Thymus (tissue), 11 donors: ENCODE measurements around the gene SLC25A6. TPM values are rescaled to one million over a fixed set of nuclear protein-coding genes. Genes with fewer than 3 reads are reported as not detected.
"Not testable (repeated sequence)": the region's sequence is repeated elsewhere in the genome, so short reads cannot be mapped to it uniquely, and the experiment has no call there.

Experiments
- DNase-seq, 9 donors: peaks; one replicate each; pipeline ENCODE4 v3.0.0-alpha.2; 2013; ENCODE audit warnings: low spot score in 9 of 9, low read depth in 6 of 9, missing footprints in 1 of 9
- H3K27ac ChIP-seq, 2 donors: one replicate each; pipeline ENCODE4 v1.5.1; 2013; ENCODE audit warnings: control low read depth in 1 of 2, low read depth in 1 of 2, low read length in 1 of 2, mild to moderate bottlenecking in 1 of 2, moderate library complexity in 1 of 2
- H3K27me3 ChIP-seq, 2 donors: one replicate each; pipeline ENCODE4 v1.5.1; 2013; ENCODE audit warnings: low read length in 1 of 2; ENCODE audit not compliant: control insufficient read depth in 2 of 2, insufficient read depth in 1 of 2
- H3K36me3 ChIP-seq, 2 donors: one replicate each; pipeline ENCODE4 v1.5.1; 2013; ENCODE audit warnings: low read length in 1 of 2, mild to moderate bottlenecking in 1 of 2, moderate library complexity in 1 of 2; ENCODE audit not compliant: control insufficient read depth in 2 of 2, insufficient read depth in 2 of 2
- H3K4me1 ChIP-seq, 2 donors: one replicate each; pipeline ENCODE4 v1.5.1; 2013; ENCODE audit warnings: low read length in 2 of 2; ENCODE audit not compliant: control insufficient read depth in 2 of 2, insufficient read depth in 2 of 2
- H3K4me3 ChIP-seq, 2 donors: one replicate each; pipeline ENCODE4 v1.5.1; 2013; ENCODE audit warnings: low read length in 2 of 2, control low read depth in 1 of 2, mild to moderate bottlenecking in 1 of 2
- H3K9me3 ChIP-seq, 2 donors: one replicate each; pipeline ENCODE4 v1.5.1; 2013; ENCODE audit warnings: low read length in 1 of 2, mild to moderate bottlenecking in 1 of 2; ENCODE audit not compliant: control insufficient read depth in 2 of 2, insufficient read depth in 1 of 2
- WGBS: extraction: QIAGEN DNeasy Blood & Tissue Kit; methylation state at CpG from one replicate; pipeline ENCODE4 v1.1.7; 2013; 5-methylcytosine and 5-hydroxymethylcytosine counted together
- polyA plus RNA-seq: library from polyadenylated mRNA; stranded (reverse); fragments of 200-250 nt; gene quantifications from one replicate; pipeline ENCODE4 v1.2.3, GENCODE V29; 2013
- total RNA-seq: library from RNA; stranded (reverse); fragments of 120-200 nt; gene quantifications from one replicate; pipeline ENCODE4 v1.2.4, GENCODE V29; 2013
- donor health status: healthy.

The SLC25A6 gene
- total and polyA plus RNA-seq, 2 donors: 139 to 230 TPM

DNA sequence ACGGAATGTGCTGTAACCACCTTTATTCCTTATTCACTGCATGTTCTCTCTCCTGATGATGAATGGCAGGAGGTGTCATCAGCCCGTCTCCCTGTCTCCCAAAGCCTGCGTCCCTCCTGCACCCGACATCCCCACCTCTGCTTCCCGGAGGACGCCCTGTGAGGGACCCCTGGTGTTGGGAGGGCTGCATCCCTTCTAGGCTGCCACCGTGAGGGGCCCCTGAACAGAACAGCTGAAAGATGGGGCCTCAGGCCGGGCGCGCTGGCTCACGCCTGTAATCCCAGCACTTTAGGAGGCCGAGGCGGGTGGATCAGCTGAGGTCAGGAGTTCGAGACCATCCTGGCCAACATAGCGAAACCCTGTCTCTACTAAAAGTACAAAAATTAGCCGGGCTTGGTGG is 34.4 kb upstream of the SLC25A6 start:
- 89% methylated on average over 16 of the region's 16 CpGs for WGBS
- peaks cover 21 to 24% of the 10 kb centered on the region in 2 donors for H3K9me3 ChIP-seq
- not testable (repeated sequence) for H3K4me1 ChIP-seq, H3K27ac ChIP-seq, H3K27me3 ChIP-seq, DNase-seq, H3K4me3 ChIP-seq
- peaks cover 34 to 52% of the 10 kb centered on the region in 2 donors for H3K36me3 ChIP-seq

DNA sequence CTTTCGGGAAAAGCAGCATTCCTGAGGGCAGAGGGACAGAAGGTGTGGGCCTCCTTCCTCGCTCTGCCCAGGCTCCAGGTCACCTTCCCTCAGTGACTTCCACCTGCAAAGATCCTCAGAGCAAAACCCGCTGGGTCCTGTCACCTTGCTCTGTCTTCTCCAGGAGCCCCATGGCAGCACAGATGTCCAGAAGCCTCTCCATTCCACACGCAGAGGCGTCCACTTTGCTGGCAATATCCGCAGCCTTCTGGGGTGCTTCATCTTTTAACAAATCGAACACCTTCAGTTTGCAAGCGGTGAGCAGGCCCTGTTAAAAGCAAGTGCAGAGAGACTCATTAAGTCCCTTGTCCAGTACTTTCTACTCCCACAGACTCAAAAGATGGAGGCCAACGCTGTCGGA is 33.5 kb upstream of the SLC25A6 start:
- Histone ChIP-seq H3K9me3 (peaks cover 22 to 25% of the 10 kb centered on the region in 2 donors), H3K27ac (no peak overlapping the region), H3K36me3 (peaks cover 35 to 57% of the 10 kb centered on the region in 2 donors), H3K27me3 (no peaks in the 10 kb centered on the region), H3K4me1 (no peaks in the 10 kb centered on the region), H3K4me3 (no peak overlapping the region)
- DNase-seq: no peak
- 89% methylated on average over 10 of the region's 10 CpGs for WGBS

DNA sequence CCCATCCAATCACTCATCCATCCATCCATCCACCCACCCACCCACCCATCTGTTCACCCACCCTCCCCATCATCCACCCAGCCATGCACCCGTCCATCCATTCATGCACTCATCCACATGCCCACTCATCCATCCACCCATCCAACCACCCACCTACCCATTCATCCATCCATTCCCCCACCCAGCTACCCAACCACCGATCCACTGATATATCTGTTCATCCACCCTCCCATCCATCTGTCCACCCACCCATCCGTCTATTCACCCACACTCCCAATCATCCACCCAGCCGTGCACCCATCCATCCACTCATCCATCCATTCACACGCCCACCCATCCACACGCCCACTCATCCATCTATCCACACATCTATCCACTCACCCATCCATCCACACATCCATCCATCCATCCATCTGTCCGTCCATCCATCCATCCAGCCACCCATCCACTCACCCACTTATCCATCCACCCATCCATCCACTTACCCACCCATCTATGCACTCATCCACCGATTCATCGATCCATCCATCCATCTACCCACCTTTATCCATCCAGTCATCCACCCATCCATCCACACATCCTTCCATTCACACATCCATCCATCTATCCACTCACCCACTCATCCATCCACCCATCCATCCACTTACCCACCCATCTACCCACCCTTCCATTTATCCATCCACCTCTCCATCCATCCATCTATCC is 32.4 kb upstream of the SLC25A6 start:
- Histone ChIP-seq H3K4me1 (no peaks in the 10 kb centered on the region), H3K27me3 (no peaks in the 10 kb centered on the region), H3K9me3 (peaks cover 22 to 25% of the 10 kb centered on the region in 2 donors), H3K27ac (no peak overlapping the region), H3K36me3 (peaks cover 35 to 58% of the 10 kb centered on the region in 2 donors), H3K4me3 (no peak overlapping the region)
- DNase-seq: no peak
- WGBS: 90% methylated on average over 9 of the region's 9 CpGs

DNA sequence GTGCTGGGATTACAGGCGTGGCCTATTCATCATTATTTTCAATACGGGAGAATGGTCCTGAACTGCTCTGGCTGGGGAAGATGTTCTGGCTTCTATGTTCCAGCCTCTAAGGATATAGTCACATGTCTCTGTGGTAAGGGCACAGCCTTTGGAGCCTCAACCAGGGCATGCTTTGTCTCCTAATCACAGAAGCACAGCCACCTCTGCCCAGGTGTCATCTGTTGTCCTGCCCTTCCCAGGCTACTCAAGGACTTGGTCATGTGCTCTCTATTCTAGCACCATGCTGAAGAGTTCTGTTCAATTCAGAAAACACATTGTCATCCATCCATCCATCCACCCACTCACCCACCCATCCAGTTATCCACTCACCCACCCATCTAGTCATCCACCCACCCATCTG is 31.3 kb upstream of the SLC25A6 start:
- H3K9me3 ChIP-seq: peaks cover 28 to 34% of the 10 kb centered on the region in 2 donors
- peaks cover 42 to 68% of the 10 kb centered on the region in 2 donors for H3K36me3 ChIP-seq
- 69% methylated on average over 2 of the region's 2 CpGs for WGBS
- no peak overlapping the region for H3K27ac ChIP-seq
- no peaks in the 10 kb centered on the region for H3K4me1 ChIP-seq
- H3K4me3 ChIP-seq: no peak overlapping the region
- no peak for DNase-seq
- no peaks in the 10 kb centered on the region for H3K27me3 ChIP-seq

DNA sequence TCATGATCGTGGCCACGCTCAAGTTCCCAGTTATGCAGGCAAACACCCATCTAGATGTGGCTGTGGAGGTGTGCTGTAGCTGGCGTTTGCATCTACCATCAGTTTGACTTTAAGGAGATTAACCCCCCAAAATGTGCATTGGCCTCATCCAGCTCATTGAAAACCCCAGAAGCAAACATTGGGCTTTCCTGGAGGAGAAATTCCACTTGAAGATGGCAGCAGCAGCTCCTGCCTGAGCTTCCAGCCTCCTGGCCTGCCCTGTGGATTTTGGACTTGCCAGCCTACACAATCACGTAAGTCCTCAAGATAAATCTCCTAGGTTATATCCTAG is 30.2 kb upstream of the SLC25A6 start:
- no peaks in the 10 kb centered on the region for H3K4me1 ChIP-seq
- H3K4me3 ChIP-seq: no peak overlapping the region
- peaks cover 29 to 35% of the 10 kb centered on the region in 2 donors for H3K9me3 ChIP-seq
- peaks cover 41 to 70% of the 10 kb centered on the region in 2 donors for H3K36me3 ChIP-seq
- 98% methylated on average over 4 of the region's 4 CpGs for WGBS
- DNase-seq: no peak
- no peaks in the 10 kb centered on the region for H3K27me3 ChIP-seq
- no peak overlapping the region for H3K27ac ChIP-seq

DNA sequence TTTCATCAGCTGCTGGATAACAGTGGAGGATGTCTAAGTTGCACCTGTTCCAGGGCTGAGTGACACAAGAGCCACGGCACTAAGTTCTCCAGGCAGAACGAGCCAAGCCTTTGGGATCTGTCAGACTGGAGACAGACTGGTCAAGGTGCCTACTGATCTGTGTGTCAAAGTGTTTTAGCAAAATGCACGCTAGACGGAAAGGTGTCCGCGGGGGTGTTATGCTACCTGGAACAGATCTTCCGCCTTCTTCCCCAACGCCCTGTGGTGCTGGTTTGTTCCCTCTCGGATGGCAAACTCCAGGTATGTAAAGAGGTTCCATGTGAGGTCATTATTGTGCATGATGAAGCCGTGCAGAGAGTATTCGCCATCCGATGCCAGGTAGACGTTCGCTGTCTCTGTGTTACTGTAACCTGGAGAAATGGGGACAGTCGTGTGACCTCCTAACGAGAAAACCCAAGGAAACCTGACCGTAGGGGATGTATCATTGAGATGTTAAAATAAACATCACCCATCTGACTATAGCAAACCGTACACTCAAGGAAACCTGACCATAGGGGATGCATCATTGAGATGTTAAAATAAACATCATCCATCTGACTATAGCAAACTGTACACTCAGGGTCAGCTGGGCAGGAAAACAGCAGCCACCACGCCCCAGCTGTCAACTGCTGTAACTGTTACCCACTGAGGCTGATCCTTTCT is 29.7 kb upstream of the SLC25A6 start:
- Histone ChIP-seq H3K27me3 (no peaks in the 10 kb centered on the region), H3K36me3 (peaks cover 41 to 73% of the 10 kb centered on the region in 2 donors), H3K4me3 (no peak overlapping the region), H3K9me3 (peaks cover 29 to 35% of the 10 kb centered on the region in 2 donors), H3K4me1 (no peaks in the 10 kb centered on the region), H3K27ac (no peak overlapping the region)
- 98% methylated on average over 19 of the region's 19 CpGs for WGBS
- no peak for DNase-seq

DNA sequence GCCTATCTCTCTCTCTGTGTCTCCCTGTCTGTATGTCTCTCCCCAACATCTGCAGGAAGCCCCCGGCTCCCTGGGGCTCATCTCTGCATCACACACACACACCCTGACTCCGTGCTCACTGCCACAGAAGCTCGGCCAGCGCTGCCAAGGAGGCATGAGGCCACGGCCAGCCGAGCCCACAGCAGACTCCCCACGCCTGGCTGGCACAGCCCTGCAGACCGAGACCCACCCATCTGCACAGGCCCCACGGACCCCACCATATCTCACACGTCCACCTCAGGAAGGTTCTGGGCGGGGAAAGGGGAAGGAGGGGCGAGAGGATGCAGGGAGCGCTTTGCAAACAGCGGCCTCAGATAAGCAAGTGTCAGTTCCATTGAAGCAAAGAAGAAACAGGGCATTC is 28.5 kb upstream of the SLC25A6 start:
- peaks cover 41 to 69% of the 10 kb centered on the region in 2 donors for H3K36me3 ChIP-seq
- H3K4me3 ChIP-seq: no peak overlapping the region
- no peak overlapping the region for H3K27ac ChIP-seq
- no peaks in the 10 kb centered on the region for H3K4me1 ChIP-seq
- 92% methylated on average over 14 of the region's 14 CpGs for WGBS
- H3K27me3 ChIP-seq: no peaks in the 10 kb centered on the region
- no peak for DNase-seq
- peaks cover 29 to 35% of the 10 kb centered on the region in 2 donors for H3K9me3 ChIP-seq

DNA sequence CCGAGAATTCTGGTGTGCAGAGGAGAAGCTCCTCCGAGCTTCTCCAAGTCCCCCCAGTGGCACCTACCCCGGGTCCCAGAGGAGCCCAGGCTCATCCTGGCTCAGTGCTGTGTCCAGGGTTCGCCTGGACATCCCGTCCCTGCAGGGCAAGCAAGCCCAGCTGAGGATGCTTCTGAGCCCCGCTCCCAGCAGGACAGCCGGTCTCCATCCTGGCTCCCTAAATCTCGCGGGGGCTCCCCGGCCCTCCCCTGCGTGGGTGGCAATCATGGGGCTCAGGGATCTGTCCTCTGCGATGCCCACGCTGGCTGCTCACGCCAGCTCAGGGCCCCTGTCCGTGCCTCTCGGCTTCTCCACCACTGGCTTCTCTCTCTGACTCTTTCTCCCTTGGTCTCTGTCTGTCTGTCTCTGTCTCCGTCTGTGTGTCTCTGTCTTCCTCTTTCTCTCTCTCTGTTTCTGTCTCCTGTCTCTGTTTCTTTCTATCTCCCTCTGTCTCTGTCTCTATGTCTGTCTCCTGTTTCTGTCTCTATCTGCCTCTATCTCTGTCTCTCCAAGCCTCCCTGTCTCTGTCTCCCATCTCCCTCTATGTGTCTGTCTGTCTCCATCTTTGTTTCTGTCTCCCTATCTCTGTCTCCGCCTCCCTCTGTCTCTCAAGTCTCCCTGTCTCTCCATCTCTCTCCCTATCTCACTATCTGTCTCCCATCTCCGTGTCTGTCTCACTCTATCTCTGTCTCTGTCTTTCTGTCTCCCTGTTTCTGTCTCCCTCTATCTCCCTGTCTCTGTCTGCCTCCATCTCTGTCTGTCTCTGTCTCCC is 27.8 kb upstream of the SLC25A6 start:
- Histone ChIP-seq H3K27me3 (no peaks in the 10 kb centered on the region), H3K9me3 (peaks cover 29 to 35% of the 10 kb centered on the region in 2 donors), H3K36me3 (peaks cover 38 to 65% of the 10 kb centered on the region in 2 donors), H3K27ac (no peak overlapping the region), H3K4me1 (no peaks in the 10 kb centered on the region), H3K4me3 (no peak overlapping the region)
- DNase-seq: no peak
- WGBS: 97% methylated on average over 19 of the region's 19 CpGs
